Effector memory CD4-positive, alpha-beta T cell (primary cell): Measurements from ENCODE around the gene KCNJ1.

ENCODE experiments used
- DNase-seq, 3 donors: peaks; one replicate each; pipeline ENCODE4 v3.0.0-alpha.2; 2020
- H3K27ac ChIP-seq: 2 replicates; pipeline ENCODE4 v1.7.0; 2013; ENCODE audit warnings: mild to moderate bottlenecking, low read length, moderate library complexity; ENCODE audit not compliant: insufficient read depth, poor library complexity, severe bottlenecking
- H3K27me3 ChIP-seq: replicated peaks from 2 replicates; pipeline ENCODE4 v1.7.0; 2013; ENCODE audit warnings: mild to moderate bottlenecking, low read length; ENCODE audit not compliant: insufficient read depth, control insufficient read depth, poor library complexity, severe bottlenecking
- H3K36me3 ChIP-seq: 2 replicates; pipeline ENCODE4 v1.7.0; 2013; ENCODE audit warnings: mild to moderate bottlenecking, low read length, moderate library complexity; ENCODE audit not compliant: control insufficient read depth, insufficient read depth
- H3K4me1 ChIP-seq: 2 replicates; pipeline ENCODE4 v1.7.0; 2013; ENCODE audit warnings: low read length, mild to moderate bottlenecking; ENCODE audit not compliant: control insufficient read depth, insufficient read depth, poor library complexity, severe bottlenecking
- H3K4me3 ChIP-seq: 2 replicates; pipeline ENCODE4 v1.7.0; 2013; ENCODE audit warnings: low read length, low read depth, mild to moderate bottlenecking; ENCODE audit not compliant: insufficient read depth, poor library complexity, severe bottlenecking
- H3K9me3 ChIP-seq: 2 replicates; pipeline ENCODE4 v1.7.0; 2013; ENCODE audit warnings: mild to moderate bottlenecking, low read length, moderate library complexity; ENCODE audit not compliant: control insufficient read depth
- total RNA-seq, 3 donors: gene quantifications; one replicate each; lab custom pipeline; 2026; lab: John Stamatoyannopoulos, UW

KCNJ1 gene
- 0.17 to 0.77 (median 0.26) reads per million in 3 donors for total RNA-seq

DNA sequence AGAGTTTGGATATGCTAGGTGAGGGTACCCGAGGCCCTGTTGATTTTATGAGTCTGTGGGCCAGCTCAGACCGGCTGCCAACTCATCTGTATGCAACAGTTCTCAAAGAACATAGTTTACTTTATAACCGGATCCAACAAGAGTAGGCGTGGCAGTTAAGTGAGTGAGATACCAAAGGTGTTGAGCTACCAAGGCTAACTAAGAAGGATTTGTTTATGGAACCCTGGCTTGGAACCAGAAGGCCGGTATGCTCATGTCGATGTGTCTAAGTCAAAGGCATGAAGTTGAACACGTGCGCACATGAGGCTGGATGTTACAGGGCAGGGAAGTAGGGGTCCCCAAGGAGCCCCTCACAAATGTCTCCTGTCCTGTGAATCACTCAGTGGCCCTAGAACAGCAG lies at the start of gene KCNJ1:
Gene KCNJ1, minus strand, starts transcription at position 20 of the 400 bp plus-strand sequence. CDS start 27,053 bp downstream, outside the sequence.
- no peak for DNase-seq
- no peak within 1 kb of the TSS for H3K4me3 ChIP-seq
- H3K27me3 ChIP-seq: no peaks in the 10 kb centered on the region
- H3K9me3 ChIP-seq: no peaks in the 10 kb centered on the region
- no peaks in the 10 kb centered on the region for H3K4me1 ChIP-seq
- no peaks in the 10 kb centered on the region for H3K36me3 ChIP-seq
- H3K27ac ChIP-seq: no peak within 1 kb of the TSS

DNA sequence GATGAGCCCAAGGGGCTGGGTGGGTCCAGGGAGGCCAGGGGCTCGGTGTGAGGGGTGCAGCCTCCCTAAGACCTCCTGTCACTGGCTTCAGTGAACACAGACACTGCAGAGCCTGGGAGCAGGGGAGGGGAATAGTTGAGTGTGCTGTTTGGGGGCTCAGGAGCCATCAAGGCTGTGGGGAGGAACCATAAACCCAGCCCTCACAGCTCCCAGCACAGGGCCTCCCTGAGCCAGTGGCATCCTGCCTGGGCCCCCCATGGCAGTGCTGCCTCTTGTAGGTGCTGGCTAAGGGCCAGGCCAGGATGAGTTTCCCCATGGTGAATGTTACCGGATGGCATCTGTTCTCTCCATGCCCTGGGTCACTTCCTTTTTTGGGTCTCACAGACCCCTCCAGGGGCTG lies 49.6 kb upstream of the KCNJ1 start:
- Histone ChIP-seq H3K4me3 (no peak overlapping the region), H3K27ac (no peak overlapping the region), H3K9me3 (no peaks in the 10 kb centered on the region), H3K4me1 (no peaks in the 10 kb centered on the region), H3K36me3 (no peaks in the 10 kb centered on the region), H3K27me3 (peaks cover 3% of the 10 kb centered on the region)
- no peak for DNase-seq

DNA sequence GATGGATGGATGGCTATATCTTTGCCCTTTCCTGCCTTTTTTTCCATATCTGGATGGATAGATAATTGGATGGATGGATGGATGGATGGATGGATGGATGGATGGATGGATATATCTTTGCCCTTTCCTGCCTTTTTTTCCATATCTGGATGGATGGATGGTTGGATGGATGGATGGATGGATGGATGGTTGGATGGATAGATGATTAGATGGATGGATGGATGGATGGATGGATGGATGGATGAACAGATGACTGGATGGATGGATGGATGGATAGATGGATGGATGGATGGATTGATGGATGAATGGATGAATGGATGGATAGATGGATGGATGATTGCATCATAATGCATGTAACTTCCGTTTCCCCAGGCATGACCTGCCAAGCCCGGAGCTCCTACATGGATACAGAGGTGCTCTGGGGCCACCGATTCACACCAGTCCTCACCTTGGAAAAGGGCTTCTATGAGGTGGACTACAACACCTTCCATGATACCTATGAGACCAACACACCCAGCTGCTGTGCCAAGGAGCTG lies 49.0 kb upstream of the KCNJ1 start:
- Histone ChIP-seq H3K27me3 (peaks cover 3% of the 10 kb centered on the region), H3K36me3 (no peaks in the 10 kb centered on the region), H3K9me3 (no peaks in the 10 kb centered on the region), H3K4me1 (no peaks in the 10 kb centered on the region), H3K4me3 (no peak overlapping the region), H3K27ac (no peak overlapping the region)
- DNase-seq: no peak

DNA sequence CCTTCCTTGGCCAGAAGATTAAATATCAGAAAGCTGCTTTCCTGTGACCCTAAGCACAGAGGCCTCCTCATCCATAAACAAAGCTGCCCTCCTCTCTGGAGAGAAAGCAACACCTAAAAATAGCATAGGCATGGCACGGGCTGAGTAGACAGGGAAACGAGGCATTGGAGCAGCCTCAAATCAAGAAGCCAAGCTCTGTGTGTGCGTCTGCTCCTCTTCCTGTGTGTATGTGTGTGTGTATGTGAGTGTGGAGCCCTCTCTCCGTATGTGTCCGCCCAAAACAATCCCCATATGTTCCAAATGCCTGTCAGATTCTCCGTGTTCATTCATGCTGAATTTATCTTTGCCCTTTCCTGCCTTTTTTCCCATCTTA lies 48.0 kb upstream of the KCNJ1 start:
- H3K4me1 ChIP-seq: no peaks in the 10 kb centered on the region
- H3K36me3 ChIP-seq: no peaks in the 10 kb centered on the region
- no peak overlapping the region for H3K27ac ChIP-seq
- peaks cover 3% of the 10 kb centered on the region for H3K27me3 ChIP-seq
- no peaks in the 10 kb centered on the region for H3K9me3 ChIP-seq
- H3K4me3 ChIP-seq: no peak overlapping the region
- no peak for DNase-seq

DNA sequence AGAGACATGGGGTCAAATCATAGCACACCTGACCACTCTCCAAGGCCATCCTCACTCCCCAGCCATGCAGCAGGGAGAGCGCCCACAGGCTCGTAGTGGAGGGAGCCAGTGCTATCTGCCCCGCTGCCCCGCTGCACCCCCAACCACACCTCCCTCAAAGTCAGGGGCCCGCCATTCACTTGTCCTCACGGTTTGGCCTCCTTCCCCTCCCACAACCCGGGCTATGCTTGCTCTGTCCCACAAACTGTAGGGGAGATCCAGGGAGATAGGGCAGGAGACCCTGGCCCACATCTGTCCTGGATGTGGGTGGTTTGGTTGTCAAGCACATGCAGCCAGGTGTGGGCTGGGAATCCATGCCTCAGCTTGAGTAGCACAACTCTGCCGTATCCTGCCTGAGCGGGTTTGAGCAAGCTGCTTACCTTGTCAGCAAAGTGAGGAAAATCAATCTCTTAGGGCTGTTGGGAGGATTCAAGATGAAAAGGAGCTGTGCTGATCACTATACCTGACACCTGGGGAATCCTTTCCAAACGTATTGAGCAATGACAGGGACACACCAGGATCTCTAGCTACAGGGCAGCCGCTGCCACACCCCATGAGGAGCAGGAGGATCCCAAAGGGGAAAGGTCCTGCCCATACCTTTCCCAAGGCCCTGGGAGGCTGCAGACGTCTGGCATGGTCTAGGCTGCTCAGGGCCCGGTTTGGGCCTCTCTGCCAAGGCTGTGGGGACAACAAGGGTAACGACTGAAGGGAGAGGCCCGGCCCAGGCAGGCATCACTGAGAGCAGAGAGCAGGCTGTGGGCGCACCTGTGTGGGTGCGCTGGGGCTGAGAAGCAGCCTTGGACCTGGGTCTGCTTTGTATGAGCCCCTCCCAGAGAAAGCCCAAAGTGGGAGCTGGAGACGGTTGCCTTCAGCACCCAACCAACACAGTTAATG lies 47.4 kb upstream of the KCNJ1 start:
- Histone ChIP-seq H3K4me3 (no peak overlapping the region), H3K27ac (no peak overlapping the region), H3K4me1 (no peaks in the 10 kb centered on the region), H3K27me3 (peaks cover 3% of the 10 kb centered on the region), H3K36me3 (no peaks in the 10 kb centered on the region), H3K9me3 (no peaks in the 10 kb centered on the region)
- DNase-seq: no peak

DNA sequence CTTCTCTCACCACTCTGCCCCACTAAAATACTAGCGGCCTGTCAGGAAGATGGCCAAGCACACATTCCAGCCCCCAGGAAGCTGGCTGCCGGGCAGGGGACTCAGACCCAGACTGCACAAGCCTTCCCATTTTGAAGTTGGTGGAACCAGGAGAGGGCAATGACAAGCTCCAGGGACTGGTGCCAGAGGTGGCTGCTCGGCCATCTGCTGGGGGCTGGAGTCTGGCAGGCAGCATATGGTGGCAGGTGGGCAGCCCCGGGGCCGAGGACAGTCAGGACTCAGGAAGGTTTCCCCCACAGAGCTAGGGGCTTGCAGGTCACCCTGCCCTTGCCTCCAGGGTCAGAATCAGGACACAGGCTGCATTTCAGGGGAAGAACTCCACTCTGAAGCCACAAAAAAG lies 46.7 kb upstream of the KCNJ1 start:
- no peak for DNase-seq
- peaks cover 3% of the 10 kb centered on the region for H3K27me3 ChIP-seq
- no peaks in the 10 kb centered on the region for H3K36me3 ChIP-seq
- no peaks in the 10 kb centered on the region for H3K4me1 ChIP-seq
- no peaks in the 10 kb centered on the region for H3K9me3 ChIP-seq
- no peak overlapping the region for H3K4me3 ChIP-seq
- no peak overlapping the region for H3K27ac ChIP-seq

DNA sequence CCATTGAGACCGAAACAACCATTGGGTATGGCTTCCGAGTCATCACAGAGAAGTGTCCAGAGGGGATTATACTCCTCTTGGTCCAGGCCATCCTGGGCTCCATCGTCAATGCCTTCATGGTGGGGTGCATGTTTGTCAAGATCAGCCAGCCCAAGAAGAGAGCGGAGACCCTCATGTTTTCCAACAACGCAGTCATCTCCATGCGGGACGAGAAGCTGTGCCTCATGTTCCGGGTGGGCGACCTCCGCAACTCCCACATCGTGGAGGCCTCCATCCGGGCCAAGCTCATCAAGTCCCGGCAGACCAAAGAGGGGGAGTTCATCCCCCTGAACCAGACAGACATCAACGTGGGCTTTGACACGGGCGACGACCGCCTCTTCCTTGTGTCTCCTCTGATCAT lies 44.6 kb upstream of the KCNJ1 start:
- no peaks in the 10 kb centered on the region for H3K4me1 ChIP-seq
- peaks cover 3% of the 10 kb centered on the region for H3K27me3 ChIP-seq
- no peak overlapping the region for H3K27ac ChIP-seq
- H3K9me3 ChIP-seq: no peaks in the 10 kb centered on the region
- H3K4me3 ChIP-seq: no peak overlapping the region
- no peaks in the 10 kb centered on the region for H3K36me3 ChIP-seq
- DNase-seq: no peak

DNA sequence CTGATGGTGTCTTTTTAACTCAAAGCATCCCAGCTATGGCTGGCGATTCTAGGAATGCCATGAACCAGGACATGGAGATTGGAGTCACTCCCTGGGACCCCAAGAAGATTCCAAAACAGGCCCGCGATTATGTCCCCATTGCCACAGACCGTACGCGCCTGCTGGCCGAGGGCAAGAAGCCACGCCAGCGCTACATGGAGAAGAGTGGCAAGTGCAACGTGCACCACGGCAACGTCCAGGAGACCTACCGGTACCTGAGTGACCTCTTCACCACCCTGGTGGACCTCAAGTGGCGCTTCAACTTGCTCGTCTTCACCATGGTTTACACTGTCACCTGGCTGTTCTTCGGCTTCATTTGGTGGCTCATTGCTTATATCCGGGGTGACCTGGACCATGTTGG lies 44.1 kb upstream of the KCNJ1 start:
- Histone ChIP-seq H3K36me3 (no peaks in the 10 kb centered on the region), H3K9me3 (no peaks in the 10 kb centered on the region), H3K27me3 (peaks cover 3% of the 10 kb centered on the region), H3K27ac (no peak overlapping the region), H3K4me1 (peaks cover 3% of the 10 kb centered on the region), H3K4me3 (no peak overlapping the region)
- no peak for DNase-seq

DNA sequence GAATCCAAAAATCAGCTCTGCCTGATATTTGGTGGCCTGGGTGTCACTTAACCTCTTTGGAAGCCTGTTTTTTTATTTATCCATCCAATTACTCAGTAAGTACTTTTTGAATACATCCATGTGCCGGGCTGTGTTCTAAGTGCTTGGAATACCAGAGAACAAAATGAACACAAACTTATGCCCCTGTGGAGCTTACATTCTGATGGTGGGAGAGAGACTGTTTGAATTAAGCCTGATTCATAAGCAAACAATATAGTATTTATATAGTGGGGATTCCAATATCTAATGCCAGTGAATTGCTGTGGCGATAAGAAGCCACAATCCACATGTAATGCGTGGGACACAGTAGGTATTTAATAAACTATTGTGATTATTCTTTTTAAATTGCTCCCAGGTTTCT lies 43.5 kb upstream of the KCNJ1 start:
- Histone ChIP-seq H3K4me3 (no peak overlapping the region), H3K4me1 (peaks cover 6% of the 10 kb centered on the region), H3K27me3 (peaks cover 3% of the 10 kb centered on the region), H3K36me3 (no peaks in the 10 kb centered on the region), H3K9me3 (no peaks in the 10 kb centered on the region), H3K27ac (no peak overlapping the region)
- DNase-seq: no peak

DNA sequence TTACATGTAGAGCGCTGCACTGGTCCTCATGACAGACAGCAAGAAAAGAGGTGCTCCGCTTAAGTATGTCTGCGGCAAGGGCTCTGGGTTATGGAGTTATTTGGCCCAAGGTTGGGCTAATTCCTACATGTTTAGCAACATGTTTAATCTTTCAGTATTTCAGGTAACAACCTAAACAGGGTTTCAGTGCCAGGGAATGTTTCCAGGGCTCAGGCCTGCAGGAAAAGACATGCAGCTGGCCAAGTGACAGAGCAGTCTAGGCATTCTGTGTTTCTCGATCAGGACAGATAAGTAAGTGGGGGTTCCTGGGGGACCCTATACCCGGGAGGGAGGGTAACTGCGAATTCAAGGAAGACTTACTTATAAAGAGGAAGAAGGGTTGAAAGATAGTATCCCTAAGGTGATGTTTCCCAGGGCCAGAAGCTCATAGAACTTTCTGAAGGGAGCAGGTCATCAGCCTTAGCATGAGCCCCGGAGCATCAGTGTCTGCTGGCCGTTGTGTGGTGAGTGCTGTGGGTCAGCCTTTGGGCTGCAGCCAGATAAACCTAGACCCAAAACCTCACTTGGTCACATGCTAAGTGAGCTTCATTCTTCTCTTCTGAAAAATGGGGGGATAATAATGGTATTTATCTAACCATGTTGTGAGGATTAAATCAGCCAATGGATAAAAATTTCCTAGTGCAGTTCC lies 42.5 kb upstream of the KCNJ1 start:
- Histone ChIP-seq H3K36me3 (no peaks in the 10 kb centered on the region), H3K27me3 (peaks cover 6% of the 10 kb centered on the region), H3K4me1 (peaks cover 8% of the 10 kb centered on the region), H3K9me3 (no peaks in the 10 kb centered on the region), H3K4me3 (no peak overlapping the region), H3K27ac (no peak overlapping the region)
- no peak for DNase-seq
